ENCODE measurements around the gene UTF1. TPM values are rescaled to one million over a fixed set of nuclear protein-coding genes. Genes with fewer than 3 reads are reported as not detected.

The UTF1 gene
- total and polyA plus RNA-seq, 2 of the 8 experiments (the other 6 are each of a cell fraction or from before 2014, with no cell fraction given): 0.47 to 21.8 TPM

DNA sequence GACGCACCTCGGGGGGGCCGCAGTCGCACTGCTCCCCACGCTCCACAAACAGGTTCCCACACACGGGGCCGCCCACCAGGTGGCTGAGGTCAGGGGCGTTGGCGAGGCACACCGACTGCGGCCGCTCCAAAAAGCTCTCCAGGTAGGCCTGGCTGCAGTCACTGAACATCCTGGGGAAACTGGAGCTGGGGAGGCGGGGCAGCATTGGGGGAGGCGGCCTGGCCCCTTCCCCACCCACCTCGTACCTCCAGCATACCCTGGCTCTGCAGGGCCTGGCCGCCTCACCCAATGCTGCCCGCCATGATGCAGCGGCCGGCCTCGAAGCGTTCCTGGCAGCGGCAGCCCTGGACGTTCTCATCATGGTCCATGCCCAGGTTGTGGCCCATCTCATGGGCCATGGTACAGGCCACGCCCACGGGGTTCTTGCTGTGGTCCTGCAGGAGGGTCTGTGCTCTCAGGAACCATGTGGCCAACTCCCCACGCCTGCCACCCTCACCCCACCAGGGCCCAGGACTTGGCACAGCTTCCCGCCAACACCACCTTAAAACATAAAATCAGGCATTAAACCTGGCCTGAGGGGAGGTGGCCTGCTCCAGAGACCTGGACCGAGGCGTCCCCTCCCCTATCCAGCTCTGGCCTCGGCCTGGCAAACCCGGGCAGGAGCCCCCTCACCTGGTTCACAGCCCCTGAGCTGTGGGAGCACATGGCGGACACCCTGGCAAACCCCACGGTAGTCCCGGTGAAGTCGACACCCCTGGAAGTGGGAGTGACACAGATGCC is 41.7 kb downstream of the UTF1 start:
- H4K8ac ChIP-seq (ENCODE audit: extremely low read depth, insufficient read depth, low read length): no peak overlapping the region
- WGBS, 2 experiments (ENCODE audit: extremely low coverage in 1 of 2, insufficient coverage in 1 of 2, insufficient read length in 1 of 2, insufficient replicate concordance in 2 of 2, low coverage in 1 of 2, low lambda C conversion rate in 2 of 2, missing lambda C conversion rate in 1 of 2): 82% methylated on average over 19 of the region's 35 CpGs; no CpG with 5 or more reads in 1 of the 2 experiments
- TF ChIP-seq KDM1A (IDR thresholded peaks at IDR 0.05; ENCODE audit: borderline replicate concordance, low read length): no peak
- TF ChIP-seq BACH1 (IDR thresholded peaks at IDR 0.05; ENCODE audit: low read length): no peak
- TF ChIP-seq SIRT6 (IDR thresholded peaks at IDR 0.05; ENCODE audit: low read length): no peak
- TF ChIP-seq JUN (IDR thresholded peaks at IDR 0.05; ENCODE audit: low read depth, low read length): no peak
- TF ChIP-seq GABPA (IDR thresholded peaks at IDR 0.05; ENCODE audit: borderline replicate concordance, insufficient read depth, low read length): no peak
- no peak for TF ChIP-seq EZH2 (IDR thresholded peaks at IDR 0.05; ENCODE audit: low read depth, low read length, severe bottlenecking)
- TF ChIP-seq SP2 (IDR thresholded peaks at IDR 0.05; ENCODE audit: low read length): no peak
- TF ChIP-seq CHD2 (IDR thresholded peaks at IDR 0.05; ENCODE audit: low read length): no peak
- no peak for TF ChIP-seq CREB1 (IDR thresholded peaks at IDR 0.05)
- no peak for TF ChIP-seq ASH2L (IDR thresholded peaks at IDR 0.05; ENCODE audit: low read length)
- TF ChIP-seq, protein P1, sequence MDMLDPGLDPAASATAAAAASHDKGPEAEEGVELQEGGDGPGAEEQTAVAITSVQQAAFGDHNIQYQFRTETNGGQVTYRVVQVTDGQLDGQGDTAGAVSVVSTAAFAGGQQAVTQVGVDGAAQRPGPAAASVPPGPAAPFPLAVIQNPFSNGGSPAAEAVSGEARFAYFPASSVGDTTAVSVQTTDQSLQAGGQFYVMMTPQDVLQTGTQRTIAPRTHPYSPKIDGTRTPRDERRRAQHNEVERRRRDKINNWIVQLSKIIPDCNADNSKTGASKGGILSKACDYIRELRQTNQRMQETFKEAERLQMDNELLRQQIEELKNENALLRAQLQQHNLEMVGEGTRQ (IDR thresholded peaks at IDR 0.05; ENCODE audit: low read length): no peak
- no peak for TF ChIP-seq NRF1 (IDR thresholded peaks at IDR 0.05; ENCODE audit: low read depth, low read length)

More for the DNA sequence above, 41.7 kb downstream of the UTF1 start:
- H4K91ac ChIP-seq (replicated peaks; ENCODE audit: insufficient read length, low read length): no peak overlapping the region
- no peak overlapping the region for H3K56ac ChIP-seq (replicated peaks; ENCODE audit: insufficient read length, low read depth, low read length)
- H3K9me3 ChIP-seq (ENCODE audit: insufficient read depth in 2 of 2, low read depth in 1 of 2, low read length in 1 of 2): no peaks in the 10 kb centered on the region
- H3K4me1 ChIP-seq (replicated peaks in 1 of 4; ENCODE audit: control insufficient read depth in 3 of 4, insufficient read depth in 4 of 4, low read length in 3 of 4): peaks cover 0 to 10% (median 2%) of the 10 kb centered on the region in 4 experiments; a peak in 5 of 7 replicates
- H2BK20ac ChIP-seq (ENCODE audit: low read length): no peak overlapping the region
- H3K18ac ChIP-seq (ENCODE audit: extremely low read depth, low read length): no peak overlapping the region; the same call in 1 of the 2 replicates
- H3K23ac ChIP-seq (ENCODE audit: insufficient read length): no peak overlapping the region
- no peak overlapping the region for H3K14ac ChIP-seq (ENCODE audit: insufficient read length)
- H3K4me2 ChIP-seq (ENCODE audit: insufficient read depth in 1 of 2, low read depth in 2 of 2, low read length in 2 of 2): no peak overlapping the region
- H4K20me1 ChIP-seq (replicated peaks in 1 of 2; ENCODE audit: control insufficient read depth in 1 of 2, insufficient read depth in 2 of 2, low read length in 2 of 2): peaks cover 0 to 5% of the 10 kb centered on the region in 2 experiments
- no peak overlapping the region for H2BK5ac ChIP-seq (ENCODE audit: low read depth, low read length)
- H2BK120ac ChIP-seq (replicated peaks; ENCODE audit: low read depth, low read length): no peak overlapping the region
- H2AFZ ChIP-seq (ENCODE audit: low read length): no peak overlapping the region
- H2BK15ac ChIP-seq (ENCODE audit: low read length): no peak overlapping the region
- H3K79me2 ChIP-seq (ENCODE audit: control insufficient read depth in 1 of 2, insufficient read depth in 2 of 2, low read length in 2 of 2): no peaks in the 10 kb centered on the region
- peaks cover 0 to 7% (median 4%) of the 10 kb centered on the region in 4 experiments; a peak in 6 of 7 replicates for H3K27me3 ChIP-seq (replicated peaks in 1 of 4; ENCODE audit: control insufficient read depth in 3 of 4, extremely low read depth in 1 of 4, insufficient read depth in 3 of 4, low read length in 3 of 4)
- no peak overlapping the region for H3K9ac ChIP-seq (replicated peaks in 1 of 4; ENCODE audit: extremely low read depth in 1 of 4, low read depth in 3 of 4, low read length in 3 of 4)
- peaks cover 5% of the 10 kb centered on the region; the same call in 1 of the 2 replicates for H3K23me2 ChIP-seq (ENCODE audit: low read depth, low read length)
- FAIRE-seq (no peak), DNase-seq (ENCODE audit: low read depth in 1 of 2, low spot score in 2 of 2) (no peak)
- H3K79me1 ChIP-seq (ENCODE audit: low read depth, low read length): no peaks in the 10 kb centered on the region
- no peak overlapping the region for H4K5ac ChIP-seq (ENCODE audit: insufficient read length, low read depth, low read length)
- H3K36me3 ChIP-seq (ENCODE audit: control insufficient read depth in 2 of 4, insufficient read depth in 4 of 4, low read length in 3 of 4): no peaks in the 10 kb centered on the region
- POLR2A ChIA-PET (ENCODE audit: partially characterized antibody): interaction anchor here (0.7 to 1.0 kb wide), 3 partner anchors 13 to 128 kb away, joined by 3 read pairs; no protein-coding TSS in a partner anchor
- H3K4me3 ChIP-seq (ENCODE audit: extremely low read depth in 1 of 4, insufficient read depth in 2 of 4, low read depth in 3 of 4, low read length in 4 of 4): no peak overlapping the region
- H2BK12ac ChIP-seq (ENCODE audit: low read depth, low read length): no peak overlapping the region
- no peak overlapping the region for H3K27ac ChIP-seq (ENCODE audit: low read depth, low read length)
- H2AK5ac ChIP-seq (ENCODE audit: low read depth, low read length): no peak overlapping the region
- no peak overlapping the region for H3K4ac ChIP-seq (replicated peaks; ENCODE audit: insufficient read length, low read depth, low read length)
- CTCF ChIA-PET (ENCODE audit: partially characterized antibody): interaction anchor here (1.2 to 3.5 kb wide), 6 partner anchors 15 to 128 kb away, joined by 3 to 11 read pairs (median 5); no protein-coding TSS in a partner anchor
